HEK293 (cell line): ENCODE measurements around the gene SYDE1.

Experiments
- CTCF ChIA-PET: fragments of 350-600 bp; formaldehyde crosslinking; extraction: SDS; loops from one replicate; lab custom pipeline; 2021; ENCODE audit warnings: antibody characterized with exemption; lab: Yijun Ruan, JAX
- POLR2A ChIA-PET: fragments of 300-600 bp; formaldehyde crosslinking; extraction: SDS; loops from one replicate; lab custom pipeline; 2020; ENCODE audit warnings: antibody characterized with exemption, inconsistent platforms; lab: Yijun Ruan, JAX
- H3K27ac ChIP-seq: fragments of 200-500 bp; sonication (Bioruptor generic); 2 replicates; pipeline ENCODE4 v1.5.1; 2014; ENCODE audit warnings: low read depth, low read length, control low read depth, inconsistent platforms; ENCODE audit errors: extremely low read depth
- H3K36me3 ChIP-seq, 2 experiments: fragments of 200-500 bp in 1 of 2; sonication (Bioruptor generic) in 1 of 2; 1 replicate in 1 of 2; 2 replicates in 1 of 2; pipeline ENCODE4 v1.5.1; 2014 to 2017; ENCODE audit warnings: inconsistent platforms in 2 of 2, low read length in 2 of 2; ENCODE audit not compliant: control insufficient read depth in 2 of 2, insufficient read depth in 1 of 2
- H3K4me1 ChIP-seq: fragments of 200-500 bp; sonication (Bioruptor generic); 2 replicates; pipeline ENCODE4 v1.5.1; 2014; ENCODE audit warnings: mild to moderate bottlenecking, low read length, inconsistent platforms; ENCODE audit not compliant: control insufficient read depth, insufficient read depth
- H3K4me3 ChIP-seq: 2 replicates; pipeline ENCODE4 v1.5.1; 2011; ENCODE audit warnings: low read depth, mild to moderate bottlenecking, control low read depth, low read length, moderate library complexity
- H3K9me3 ChIP-seq: fragments of 200-500 bp; sonication (Bioruptor generic); 2 replicates; pipeline ENCODE4 v1.5.1; 2014; ENCODE audit warnings: low read depth, low read length, inconsistent platforms; ENCODE audit not compliant: control insufficient read depth, insufficient read depth
- CTCF ChIP-seq: fragments of 450-650 bp; formaldehyde crosslinking; IDR thresholded peaks from 2 replicates; pipeline ENCODE4 v1.5.1; 2016; ENCODE audit warnings: missing biosample characterization, missing genetic modification characterization
- KLF16 ChIP-seq: fragments of 450-650 bp; formaldehyde crosslinking; IDR thresholded peaks from 2 replicates; pipeline ENCODE4 v1.5.1; 2017; ENCODE audit warnings: missing biosample characterization, missing genetic modification characterization
- PBX3 ChIP-seq: sonication (generic); formaldehyde crosslinking; IDR thresholded peaks from 2 replicates; pipeline ENCODE4 v1.8.1; 2022; ENCODE audit warnings: mild to moderate bottlenecking, moderate library complexity, missing genetic modification reagents
- SP2 ChIP-seq: fragments of 450-650 bp; formaldehyde crosslinking; IDR thresholded peaks from 2 replicates; pipeline ENCODE4 v1.5.1; 2016; ENCODE audit warnings: missing biosample characterization, missing genetic modification characterization
- ZBTB1 ChIP-seq: fragments of 450-650 bp; formaldehyde crosslinking; IDR thresholded peaks from 2 replicates; pipeline ENCODE4 v1.5.1; 2016; ENCODE audit warnings: missing biosample characterization, missing genetic modification characterization
- ZBTB8A ChIP-seq: fragments of 450-650 bp; formaldehyde crosslinking; IDR thresholded peaks from 2 replicates; pipeline ENCODE4 v1.5.1; 2016; ENCODE audit warnings: missing biosample characterization, missing genetic modification characterization
- ZNF16 ChIP-seq: fragments of 450-650 bp; formaldehyde crosslinking; IDR thresholded peaks from 2 replicates; pipeline ENCODE4 v1.5.1; 2016; ENCODE audit warnings: low read depth, missing biosample characterization, missing genetic modification characterization
- ZNF174 ChIP-seq: fragments of 450-650 bp; formaldehyde crosslinking; IDR thresholded peaks from 2 replicates; pipeline ENCODE4 v1.5.0; 2017; ENCODE audit warnings: missing biosample characterization, mild to moderate bottlenecking, missing genetic modification characterization
- ZNF19 ChIP-seq: fragments of 450-650 bp; formaldehyde crosslinking; IDR thresholded peaks from 2 replicates; pipeline ENCODE4; 2016; ENCODE audit warnings: missing biosample characterization, missing genetic modification characterization, low read depth
- ZNF350 ChIP-seq: fragments of 450-650 bp; formaldehyde crosslinking; IDR thresholded peaks from 2 replicates; pipeline ENCODE4 v1.5.0; 2017; ENCODE audit warnings: missing biosample characterization, mild to moderate bottlenecking, missing genetic modification characterization
- ZNF596 ChIP-seq: fragments of 450-650 bp; IDR thresholded peaks from 2 replicates; pipeline ENCODE4 v1.5.0; 2018; ENCODE audit warnings: missing biosample characterization, mild to moderate bottlenecking, missing genetic modification characterization, moderate library complexity
- ZNF654 ChIP-seq: fragments of 450-650 bp; formaldehyde crosslinking; IDR thresholded peaks from 2 replicates; pipeline ENCODE4 v1.5.1; 2016; ENCODE audit warnings: low read depth, missing biosample characterization, missing genetic modification characterization
- ZNF692 ChIP-seq: fragments of 450-650 bp; formaldehyde crosslinking; IDR thresholded peaks from 2 replicates; pipeline ENCODE4 v1.5.1; 2016; ENCODE audit warnings: missing biosample characterization, missing genetic modification characterization
- TF ChIP-seq, protein P1 (sequence below): fragments of 450-650 bp; formaldehyde crosslinking; IDR thresholded peaks from 2 replicates; pipeline ENCODE4 v1.5.1; 2017; ENCODE audit warnings: missing biosample characterization, missing genetic modification characterization

Gene SYDE1

DNA sequence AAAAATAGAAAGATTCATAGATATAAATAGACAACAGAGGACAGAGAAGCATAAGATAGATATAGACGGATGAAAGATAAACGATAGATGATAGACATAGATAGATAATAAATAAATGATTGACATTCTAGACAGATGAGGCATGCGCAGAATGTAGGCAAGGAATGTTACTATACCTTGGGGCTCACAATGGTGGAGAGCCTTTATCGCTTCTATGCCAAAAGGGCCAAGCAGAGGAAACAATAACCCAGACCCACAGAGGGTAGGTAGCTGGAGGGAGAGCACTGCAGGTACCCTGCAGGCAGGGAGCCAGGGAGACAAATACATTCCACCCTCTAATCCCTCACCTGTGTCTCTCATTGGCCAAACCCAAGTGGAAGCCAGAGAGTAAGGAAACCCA lies 49.2 kb downstream of the SYDE1 start:
- H3K27ac ChIP-seq = no peak overlapping the region
- no peaks in the 10 kb centered on the region for H3K4me1 ChIP-seq
- H3K9me3 ChIP-seq = no peaks in the 10 kb centered on the region
- H3K36me3 ChIP-seq = no peaks in the 10 kb centered on the region
- H3K4me3 ChIP-seq = no peak overlapping the region
- POLR2A ChIA-PET = no interaction called here
- TF ChIP-seq ZNF350 (no peak), KLF16 (tag by site-specific recombination) (no peak), ZNF16 (tag by site-specific recombination) (no peak), ZNF19 (tag by site-specific recombination) (no peak), ZNF174 (tag by site-specific recombination) (no peak), SP2 (no peak), PBX3 (CRISPR knock-in tag) (no peak)
- TF ChIP-seq, protein P1, sequence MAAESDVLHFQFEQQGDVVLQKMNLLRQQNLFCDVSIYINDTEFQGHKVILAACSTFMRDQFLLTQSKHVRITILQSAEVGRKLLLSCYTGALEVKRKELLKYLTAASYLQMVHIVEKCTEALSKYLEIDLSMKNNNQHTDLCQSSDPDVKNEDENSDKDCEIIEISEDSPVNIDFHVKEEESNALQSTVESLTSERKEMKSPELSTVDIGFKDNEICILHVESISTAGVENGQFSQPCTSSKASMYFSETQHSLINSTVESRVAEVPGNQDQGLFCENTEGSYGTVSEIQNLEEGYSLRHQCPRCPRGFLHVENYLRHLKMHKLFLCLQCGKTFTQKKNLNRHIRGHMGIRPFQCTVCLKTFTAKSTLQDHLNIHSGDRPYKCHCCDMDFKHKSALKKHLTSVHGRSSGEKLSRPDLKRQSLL (tag by site-specific recombination) = no peak
- TF ChIP-seq, all 188 proteins: peak for 0
- CTCF ChIA-PET = interaction anchor here (0.9 kb wide), 1 partner anchor 64 kb away, joined by 4 read pairs; no protein-coding TSS in a partner anchor

- H3K27ac ChIP-seq = no peak overlapping the region
- H3K4me1 ChIP-seq = no peaks in the 10 kb centered on the region
- H3K4me3 ChIP-seq = no peak overlapping the region
- H3K9me3 ChIP-seq = no peaks in the 10 kb centered on the region
- CTCF ChIA-PET = interaction anchor here (0.8 to 1.5 kb wide), 8 partner anchors 9 to 396 kb away, joined by 3 to 6 read pairs (median 5); no protein-coding TSS in a partner anchor
- H3K36me3 ChIP-seq = peaks cover 6 to 21% of the 10 kb centered on the region in 2 experiments; a peak in 2 of 3 replicates
- POLR2A ChIA-PET = no interaction called here
- no peak for TF ChIP-seq CTCF (tag by site-specific recombination)
- TF ChIP-seq ZBTB1 = no peak
- no peak for TF ChIP-seq ZBTB8A (tag by site-specific recombination)
- TF ChIP-seq, all 188 proteins: peak for 0
Measured at GRCh38 chr19:15159251-15159650, 52.0 kb downstream of the SYDE1 start.

GRCh38 chr19:15161028-15161984 lies 54.1 kb downstream of the SYDE1 start:
- Histone ChIP-seq H3K27ac (no peak overlapping the region), H3K4me1 (no peaks in the 10 kb centered on the region), H3K9me3 (no peaks in the 10 kb centered on the region), H3K36me3 (peaks cover 14 to 40% of the 10 kb centered on the region in 2 experiments; a peak in 2 of 3 replicates), H3K4me3 (no peak overlapping the region)
- POLR2A ChIA-PET = no interaction called here
- CTCF ChIA-PET = interaction anchor here (0.6 to 1.4 kb wide), 9 partner anchors 9 to 444 kb away, joined by 3 to 7 read pairs (median 3); no protein-coding TSS in a partner anchor
- TF ChIP-seq ZNF692 (tag by site-specific recombination) = 0 out of 2 replicates have a peak, but pooled peaks have one; percentile 29
- TF ChIP-seq ZNF596 = no peak
- TF ChIP-seq ZNF654 (tag by site-specific recombination) = peak; percentile 24; the same call in 1 of the 2 replicates
- TF ChIP-seq, all 188 proteins: peak for 2
